GM12878 (cell line): ENCODE measurements around the gene C2CD4D.

Source experiments
- RAD21 ChIP-seq: IDR thresholded peaks from 2 replicates; pipeline ENCODE4 v1.6.1; 2011; ENCODE audit warnings: mild to moderate bottlenecking, low read depth, low read length, moderate library complexity; ENCODE audit not compliant: insufficient read depth
- RCOR1 ChIP-seq: conservative IDR thresholded peaks from 2 replicates; pipeline ENCODE4 v1.6.1; 2012; ENCODE audit warnings: low read depth, low read length, improper control_type of control experiment

DNA sequence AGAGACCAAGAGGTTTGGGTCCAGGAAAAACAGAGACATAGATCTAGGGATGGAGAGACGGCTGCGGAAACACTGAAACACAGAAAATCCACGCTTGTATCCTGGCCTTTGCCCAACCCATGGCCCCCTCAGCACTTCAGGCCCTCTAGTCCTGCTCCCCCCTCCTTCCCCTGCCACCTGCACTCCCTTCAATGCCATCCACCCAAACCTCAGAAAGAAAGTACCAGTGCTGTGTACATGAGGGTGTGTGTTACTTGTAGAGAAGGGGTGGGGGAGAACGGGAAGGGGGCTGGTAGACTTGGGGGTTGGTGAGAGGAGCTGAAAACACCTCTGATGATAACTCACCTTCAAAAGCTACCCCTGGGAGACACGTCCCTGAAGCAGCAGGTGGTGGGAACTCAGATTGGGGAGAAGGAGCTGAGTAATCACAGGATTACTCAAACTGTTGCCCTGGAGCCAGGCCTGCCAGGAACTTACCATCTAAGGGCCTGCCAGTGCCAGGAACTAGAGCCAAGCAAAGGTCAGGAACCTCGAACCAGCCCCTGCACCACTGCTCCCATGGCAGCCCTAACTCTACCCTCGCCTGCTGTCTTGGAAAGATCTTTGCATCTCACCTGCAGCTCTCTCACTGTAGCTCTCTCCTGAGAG is 19.5 kb downstream of the C2CD4D start:
- TF ChIP-seq RCOR1 (no peak), RAD21 (no peak)
